ENCODE data around the gene HCN1.

- TF ChIP-seq CTCF (IDR thresholded peaks at IDR 0.05; ENCODE audit: insufficient read depth, low read length) (no peak), SPI1 (IDR thresholded peaks at IDR 0.05; ENCODE audit: borderline replicate concordance, low read depth) (no peak)
- TF ChIP-seq, protein P1, sequence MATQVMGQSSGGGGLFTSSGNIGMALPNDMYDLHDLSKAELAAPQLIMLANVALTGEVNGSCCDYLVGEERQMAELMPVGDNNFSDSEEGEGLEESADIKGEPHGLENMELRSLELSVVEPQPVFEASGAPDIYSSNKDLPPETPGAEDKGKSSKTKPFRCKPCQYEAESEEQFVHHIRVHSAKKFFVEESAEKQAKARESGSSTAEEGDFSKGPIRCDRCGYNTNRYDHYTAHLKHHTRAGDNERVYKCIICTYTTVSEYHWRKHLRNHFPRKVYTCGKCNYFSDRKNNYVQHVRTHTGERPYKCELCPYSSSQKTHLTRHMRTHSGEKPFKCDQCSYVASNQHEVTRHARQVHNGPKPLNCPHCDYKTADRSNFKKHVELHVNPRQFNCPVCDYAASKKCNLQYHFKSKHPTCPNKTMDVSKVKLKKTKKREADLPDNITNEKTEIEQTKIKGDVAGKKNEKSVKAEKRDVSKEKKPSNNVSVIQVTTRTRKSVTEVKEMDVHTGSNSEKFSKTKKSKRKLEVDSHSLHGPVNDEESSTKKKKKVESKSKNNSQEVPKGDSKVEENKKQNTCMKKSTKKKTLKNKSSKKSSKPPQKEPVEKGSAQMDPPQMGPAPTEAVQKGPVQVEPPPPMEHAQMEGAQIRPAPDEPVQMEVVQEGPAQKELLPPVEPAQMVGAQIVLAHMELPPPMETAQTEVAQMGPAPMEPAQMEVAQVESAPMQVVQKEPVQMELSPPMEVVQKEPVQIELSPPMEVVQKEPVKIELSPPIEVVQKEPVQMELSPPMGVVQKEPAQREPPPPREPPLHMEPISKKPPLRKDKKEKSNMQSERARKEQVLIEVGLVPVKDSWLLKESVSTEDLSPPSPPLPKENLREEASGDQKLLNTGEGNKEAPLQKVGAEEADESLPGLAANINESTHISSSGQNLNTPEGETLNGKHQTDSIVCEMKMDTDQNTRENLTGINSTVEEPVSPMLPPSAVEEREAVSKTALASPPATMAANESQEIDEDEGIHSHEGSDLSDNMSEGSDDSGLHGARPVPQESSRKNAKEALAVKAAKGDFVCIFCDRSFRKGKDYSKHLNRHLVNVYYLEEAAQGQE (IDR thresholded peaks at IDR 0.05; ENCODE audit: insufficient replicate concordance, low read depth), result no peak
Observed at GRCh38 chr5:45225571-45226031, 470.6 kb downstream of the HCN1 start.

All from HL-60 (cell line).